Suprapubic skin (tissue), 4 donors: ENCODE measurements around the gene TAPT1. TPM values are rescaled to one million over a fixed set of nuclear protein-coding genes. Genes with fewer than 3 reads are reported as not detected.

Source experiments
- DNase-seq, 2 donors: peaks; one replicate each; pipeline ENCODE4 v3.0.0-alpha.2; 2019; ENCODE audit warnings: low spot score in 2 of 2
- H3K27ac ChIP-seq: fragments of 200-600 bp; sonication (generic); one replicate; pipeline ENCODE4 v1.5.1; 2019
- H3K27me3 ChIP-seq: fragments of 200-600 bp; sonication (generic); one replicate; pipeline ENCODE4 v1.5.1; 2019
- H3K36me3 ChIP-seq: fragments of 200-600 bp; sonication (generic); one replicate; pipeline ENCODE4 v1.5.1; 2019
- H3K4me1 ChIP-seq: fragments of 200-600 bp; sonication (generic); one replicate; pipeline ENCODE4 v1.5.1; 2019
- H3K4me3 ChIP-seq: fragments of 200-600 bp; sonication (generic); one replicate; pipeline ENCODE4 v1.5.1; 2019; ENCODE audit warnings: mild to moderate bottlenecking
- H3K9me3 ChIP-seq: fragments of 200-600 bp; sonication (generic); one replicate; pipeline ENCODE4 v1.5.1; 2019
- EP300 ChIP-seq: sonication (generic); formaldehyde crosslinking; IDR thresholded peaks from one replicate; pipeline ENCODE4 v1.6.1; 2017; ENCODE audit warnings: antibody characterized with exemption
- POLR2A ChIP-seq, 2 donors: fragments of 450-650 bp; IDR thresholded peaks; one replicate each; pipeline ENCODE4 v1.6.1; 2017; ENCODE audit warnings: antibody characterized with exemption in 2 of 2, mild to moderate bottlenecking in 2 of 2, moderate library complexity in 2 of 2
- POLR2AphosphoS5 ChIP-seq, 3 donors: sonication (generic); formaldehyde crosslinking; IDR thresholded peaks; one replicate each; pipeline ENCODE4 v1.6.1; 2017; ENCODE audit warnings: antibody characterized with exemption in 3 of 3
- WGBS: methylation state at CpG from one replicate; pipeline ENCODE4 v1.1.5; 2018; 5-methylcytosine and 5-hydroxymethylcytosine counted together
- total RNA-seq, 4 donors: library from RNA; depleted of rRNA; stranded (reverse); fragments of >200 nt; gene quantifications; one replicate each; pipeline ENCODE4 v1.1.0, GENCODE V29; 2016
- TF ChIP-seq, protein P1 (sequence below), 2 donors: fragments of 200-600 bp in 1 of 2; fragments of 450-650 bp in 1 of 2; sonication (generic) in 1 of 2; IDR thresholded peaks; one replicate each; pipeline ENCODE4 v1.5.1; 2016 to 2019; ENCODE audit warnings: antibody characterized with exemption in 2 of 2, mild to moderate bottlenecking in 1 of 2, moderate library complexity in 1 of 2

Gene TAPT1
- total RNA-seq, 4 donors from 2014 or later: 15.3 to 57.2 (median 23.7) TPM

- Histone ChIP-seq H3K27me3 (no peaks in the 10 kb centered on the region), H3K4me1 (no peaks in the 10 kb centered on the region), H3K36me3 (no peaks in the 10 kb centered on the region), H3K9me3 (no peaks in the 10 kb centered on the region), H3K4me3 (no peak overlapping the region), H3K27ac (no peak overlapping the region)
- TF ChIP-seq, protein P1, sequence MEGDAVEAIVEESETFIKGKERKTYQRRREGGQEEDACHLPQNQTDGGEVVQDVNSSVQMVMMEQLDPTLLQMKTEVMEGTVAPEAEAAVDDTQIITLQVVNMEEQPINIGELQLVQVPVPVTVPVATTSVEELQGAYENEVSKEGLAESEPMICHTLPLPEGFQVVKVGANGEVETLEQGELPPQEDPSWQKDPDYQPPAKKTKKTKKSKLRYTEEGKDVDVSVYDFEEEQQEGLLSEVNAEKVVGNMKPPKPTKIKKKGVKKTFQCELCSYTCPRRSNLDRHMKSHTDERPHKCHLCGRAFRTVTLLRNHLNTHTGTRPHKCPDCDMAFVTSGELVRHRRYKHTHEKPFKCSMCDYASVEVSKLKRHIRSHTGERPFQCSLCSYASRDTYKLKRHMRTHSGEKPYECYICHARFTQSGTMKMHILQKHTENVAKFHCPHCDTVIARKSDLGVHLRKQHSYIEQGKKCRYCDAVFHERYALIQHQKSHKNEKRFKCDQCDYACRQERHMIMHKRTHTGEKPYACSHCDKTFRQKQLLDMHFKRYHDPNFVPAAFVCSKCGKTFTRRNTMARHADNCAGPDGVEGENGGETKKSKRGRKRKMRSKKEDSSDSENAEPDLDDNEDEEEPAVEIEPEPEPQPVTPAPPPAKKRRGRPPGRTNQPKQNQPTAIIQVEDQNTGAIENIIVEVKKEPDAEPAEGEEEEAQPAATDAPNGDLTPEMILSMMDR (IDR thresholded peaks at IDR 0.05): no peak
- TF ChIP-seq EP300: no peak
- TF ChIP-seq POLR2AphosphoS5 (IDR thresholded peaks at IDR 0.05): no peak
- TF ChIP-seq POLR2A (IDR thresholded peaks at IDR 0.05): no peak
- 74% methylated on average over 5 of the region's 5 CpGs for WGBS
- no peak for DNase-seq
Measured at GRCh38 chr4:16142598-16143310, 83.5 kb downstream of the TAPT1 start.

DNA sequence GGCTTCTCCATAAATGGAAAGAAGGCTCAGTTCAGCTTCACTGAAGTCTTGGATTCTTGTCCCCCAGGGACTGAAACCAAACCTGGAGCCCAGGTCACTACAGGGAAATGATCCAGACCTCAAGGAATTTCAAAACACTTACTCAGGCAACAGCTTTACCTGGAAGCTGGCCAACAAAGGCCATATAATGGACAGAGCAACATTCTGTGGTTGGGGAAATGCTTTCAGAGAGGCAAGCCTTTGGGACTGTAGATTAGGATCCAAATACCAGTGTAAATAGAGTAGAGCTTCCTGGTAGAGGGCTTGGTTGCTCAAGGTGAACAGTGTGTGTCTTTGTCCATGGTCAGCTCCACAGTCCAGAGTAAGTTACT is 85.4 kb downstream of the TAPT1 start:
- Histone ChIP-seq H3K4me3 (no peak overlapping the region), H3K4me1 (no peaks in the 10 kb centered on the region), H3K9me3 (no peaks in the 10 kb centered on the region), H3K36me3 (no peaks in the 10 kb centered on the region), H3K27ac (no peak overlapping the region), H3K27me3 (peaks cover 3% of the 10 kb centered on the region)
- DNase-seq: no peak
- no peak for TF ChIP-seq EP300
- TF ChIP-seq POLR2AphosphoS5 (IDR thresholded peaks at IDR 0.05): no peak
- TF ChIP-seq POLR2A (IDR thresholded peaks at IDR 0.05): no peak
- TF ChIP-seq, protein P1 (IDR thresholded peaks at IDR 0.05): no peak

- peaks cover 3% of the 10 kb centered on the region for H3K27me3 ChIP-seq
- H3K4me1 ChIP-seq: no peaks in the 10 kb centered on the region
- H3K9me3 ChIP-seq: no peaks in the 10 kb centered on the region
- 91% methylated on average over 4 of the region's 4 CpGs for WGBS
- DNase-seq: no peak
- H3K27ac ChIP-seq: no peak overlapping the region
- no peaks in the 10 kb centered on the region for H3K36me3 ChIP-seq
- TF ChIP-seq POLR2A (IDR thresholded peaks at IDR 0.05) (no peak), POLR2AphosphoS5 (IDR thresholded peaks at IDR 0.05) (no peak), EP300 (no peak)
- TF ChIP-seq, protein P1 (IDR thresholded peaks at IDR 0.05): no peak
- no peak overlapping the region for H3K4me3 ChIP-seq
Measured at GRCh38 chr4:16140231-16140878, 85.9 kb downstream of the TAPT1 start.

- Histone ChIP-seq H3K36me3 (no peaks in the 10 kb centered on the region), H3K9me3 (no peaks in the 10 kb centered on the region), H3K27ac (no peak overlapping the region), H3K4me1 (no peaks in the 10 kb centered on the region), H3K4me3 (no peak overlapping the region), H3K27me3 (peaks cover 3% of the 10 kb centered on the region)
- 82% methylated on average over 8 of the region's 8 CpGs for WGBS
- no peak for TF ChIP-seq POLR2AphosphoS5 (IDR thresholded peaks at IDR 0.05)
- TF ChIP-seq, protein P1 (IDR thresholded peaks at IDR 0.05): no peak
- DNase-seq: no peak
Measured at GRCh38 chr4:16139066-16139945, 87.0 kb downstream of the TAPT1 start.

DNA sequence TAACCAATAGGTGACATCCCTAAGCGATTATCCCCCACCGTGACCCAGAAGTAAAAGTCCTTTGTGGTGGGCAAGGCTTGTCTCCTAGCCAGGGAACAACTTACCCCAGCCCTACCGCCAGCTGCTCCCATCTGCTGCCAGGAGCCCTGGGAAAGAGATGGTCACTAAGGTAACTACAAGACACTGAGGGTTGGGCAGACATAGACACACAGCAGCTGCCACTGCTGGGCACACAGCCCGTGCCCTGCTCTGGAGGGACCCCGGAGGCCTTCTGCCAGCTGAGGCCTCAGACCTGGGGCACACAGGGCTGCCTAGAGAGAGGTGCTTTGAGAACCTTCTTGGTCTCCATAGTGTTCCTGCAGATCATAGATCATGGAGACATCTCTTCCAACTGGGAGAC is 89.4 kb downstream of the TAPT1 start:
- Histone ChIP-seq H3K4me3 (no peak overlapping the region), H3K9me3 (no peaks in the 10 kb centered on the region), H3K36me3 (no peaks in the 10 kb centered on the region), H3K27ac (no peak overlapping the region), H3K4me1 (no peaks in the 10 kb centered on the region), H3K27me3 (peaks cover 3% of the 10 kb centered on the region)
- 88% methylated on average over 3 of the region's 5 CpGs for WGBS
- TF ChIP-seq, protein P1 (IDR thresholded peaks at IDR 0.05): no peak
- TF ChIP-seq POLR2A (IDR thresholded peaks at IDR 0.05): no peak
- DNase-seq: no peak
